ENCODE data around the gene C8G.

Gene C8G

DNA sequence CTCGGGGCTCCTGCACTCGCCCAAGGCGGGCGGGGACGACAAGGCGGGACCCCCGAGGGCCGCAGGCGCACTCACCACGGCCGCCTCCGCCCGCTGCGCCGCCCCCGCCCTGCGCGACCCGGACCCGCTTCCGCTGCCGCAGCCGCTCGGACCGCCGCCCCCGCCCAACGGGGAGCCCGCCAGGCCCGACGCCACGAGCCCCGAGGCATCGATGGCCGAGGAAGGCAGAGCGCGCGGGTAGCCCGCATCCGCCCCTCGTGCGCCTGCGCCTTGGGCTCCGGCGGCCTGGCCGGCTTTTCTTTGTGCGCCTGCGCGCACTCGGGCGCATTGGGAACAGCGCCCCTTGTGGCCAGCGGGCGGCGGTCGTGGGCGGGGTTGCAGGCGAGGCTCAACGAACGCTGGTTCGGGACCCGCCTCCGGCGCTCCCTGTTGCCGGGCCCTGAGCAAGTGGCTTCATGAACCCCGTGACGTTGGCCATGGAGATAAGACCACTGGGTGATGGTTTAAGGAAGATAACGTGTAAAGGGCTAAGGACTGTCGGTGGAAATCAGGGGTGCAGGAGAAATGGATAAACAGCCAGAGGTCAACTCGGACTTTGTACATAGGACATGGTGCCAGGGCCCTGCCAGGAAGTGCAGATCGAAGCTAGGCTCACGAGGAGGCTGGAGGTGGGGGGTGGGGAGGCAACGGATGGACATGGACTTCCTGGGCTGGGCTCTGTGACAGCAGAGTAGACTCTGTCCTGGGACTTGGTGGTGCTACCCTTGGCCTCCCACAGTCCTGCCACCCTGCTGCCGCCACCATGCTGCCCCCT, at the start of gene C8G, which contains the start of gene FBXW5:
TSS of gene C8G (plus strand) at position 725 of the 814 bp plus-strand sequence. CDS start at position 803, 78 bp downstream.
TSS of gene FBXW5 (minus strand) at position 220 of the 814 bp plus-strand sequence. CDS start 655 bp downstream, outside the sequence.
- DNase-seq (ENCODE audit: low read depth in 2 of 2): peak; percentile 81 to 93

DNA sequence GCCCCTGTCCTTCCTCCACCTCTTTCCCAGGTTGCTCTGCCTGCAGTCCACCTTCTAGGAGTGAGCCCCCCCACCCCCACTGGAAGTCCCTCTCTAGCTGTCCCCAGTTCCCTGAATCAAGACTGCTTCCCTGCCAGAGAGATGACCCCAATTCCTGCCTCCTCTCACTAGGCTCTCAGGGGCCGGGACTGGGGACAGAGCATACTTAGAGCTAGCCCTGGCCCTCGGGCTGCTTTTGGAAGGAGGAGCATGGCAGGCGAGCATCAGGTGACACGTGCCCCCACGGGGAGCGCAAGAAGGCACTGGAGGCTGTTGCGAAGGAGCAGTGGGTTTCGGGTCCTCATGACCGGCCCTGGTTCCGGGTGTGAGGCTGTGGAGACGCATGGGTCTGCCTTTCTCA, 49.0 kb upstream of the C8G start:
- no peak for DNase-seq (ENCODE audit: low read depth in 2 of 2)

DNA sequence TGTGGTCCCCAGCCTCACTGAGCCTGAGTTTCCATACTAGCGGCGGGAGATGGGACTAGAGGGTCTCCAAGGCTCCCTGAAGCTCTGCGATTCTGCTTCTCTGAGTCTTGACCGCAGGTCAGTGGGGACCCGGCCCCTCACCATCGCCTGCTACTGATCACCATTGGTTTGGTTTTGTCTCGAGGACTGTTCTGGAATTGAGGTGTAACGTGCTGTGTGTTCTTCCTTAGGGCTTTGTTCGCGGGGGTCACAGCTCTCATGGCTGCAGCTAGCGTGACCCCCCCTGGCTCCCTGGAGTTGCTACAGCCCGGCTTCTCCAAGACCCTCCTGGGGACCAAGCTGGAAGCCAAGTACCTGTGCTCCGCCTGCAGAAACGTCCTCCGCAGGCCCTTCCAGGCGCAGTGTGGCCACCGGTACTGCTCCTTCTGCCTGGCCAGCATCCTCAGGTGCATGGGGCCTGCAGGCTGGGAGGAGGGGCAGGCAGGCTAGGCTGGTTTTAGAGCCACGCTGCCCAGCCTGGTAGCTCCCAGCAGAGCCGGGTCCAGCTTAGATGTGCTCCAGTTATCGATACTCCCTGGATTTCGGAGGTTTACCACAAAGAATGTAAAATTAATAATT, 46.5 kb upstream of the C8G start:
- DNase-seq (ENCODE audit: low read depth in 2 of 2): no peak

DNA sequence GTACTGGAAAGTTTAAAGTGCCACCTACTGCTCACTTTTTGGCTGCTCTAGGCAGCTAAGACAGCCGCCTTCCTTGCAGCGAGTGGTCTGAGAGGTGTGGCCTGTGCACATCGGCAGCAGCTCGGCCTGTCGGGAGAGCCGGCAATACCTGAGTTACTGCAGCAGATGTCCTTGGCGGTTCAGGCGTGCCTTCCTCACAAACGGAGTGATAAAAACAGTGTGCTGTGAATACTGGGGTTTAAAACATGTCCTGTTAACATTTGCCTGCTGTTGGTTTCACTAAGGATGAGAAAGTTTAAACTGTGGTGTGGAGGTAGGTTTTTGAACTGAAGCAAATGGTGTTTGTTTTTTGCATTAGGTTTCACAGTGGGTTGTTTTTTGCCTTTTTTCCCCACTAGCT, 45.8 kb upstream of the C8G start:
- DNase-seq (ENCODE audit: low read depth in 2 of 2): no peak

DNA sequence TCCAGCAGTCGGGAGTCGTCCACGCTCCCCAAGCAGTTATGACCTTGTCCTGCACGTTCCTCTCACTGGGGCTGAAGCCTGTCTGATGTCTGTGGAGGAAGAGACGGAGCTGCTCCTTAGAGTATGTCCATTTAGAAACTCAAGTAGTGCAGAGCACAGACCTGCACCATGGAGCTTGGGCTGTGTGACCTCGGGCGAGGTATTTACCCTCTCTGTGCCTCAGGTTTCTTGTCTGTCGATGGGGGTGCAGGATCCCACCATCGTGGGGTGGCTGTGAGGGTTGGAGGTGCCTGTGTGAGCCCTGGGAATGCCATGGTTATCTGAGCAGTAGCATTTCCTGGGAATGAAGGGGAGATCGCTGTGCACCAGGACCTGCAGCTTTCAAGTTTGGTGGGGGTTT, 44.5 kb upstream of the C8G start:
- no peak for DNase-seq (ENCODE audit: low read depth in 2 of 2)

DNA sequence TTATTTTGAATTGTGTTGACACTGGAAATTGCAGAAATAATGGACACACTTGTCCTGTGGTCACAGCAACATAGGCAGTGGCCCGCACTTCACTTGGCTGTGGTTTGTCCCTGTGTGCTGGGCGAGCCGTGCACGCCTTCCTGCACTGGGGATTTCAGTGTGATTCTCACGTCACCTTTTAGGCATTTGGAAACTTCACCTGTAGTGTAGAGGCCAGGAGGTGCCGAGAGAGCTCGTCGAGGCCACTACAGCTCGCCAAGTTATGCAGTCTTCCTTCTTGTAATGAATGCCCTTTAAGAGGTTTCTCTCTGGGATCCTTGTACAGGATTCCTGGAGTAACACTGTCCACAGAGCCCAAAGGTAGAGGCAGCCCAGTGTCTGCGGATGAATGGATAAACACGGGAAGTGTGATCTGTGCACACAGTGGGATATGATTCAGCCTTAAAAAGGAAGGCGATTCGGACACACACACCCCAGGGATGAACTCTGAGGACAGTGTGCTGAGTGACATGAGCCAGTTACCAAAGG, 44.0 kb upstream of the C8G start:
- no peak for DNase-seq (ENCODE audit: low read depth in 2 of 2)

DNA sequence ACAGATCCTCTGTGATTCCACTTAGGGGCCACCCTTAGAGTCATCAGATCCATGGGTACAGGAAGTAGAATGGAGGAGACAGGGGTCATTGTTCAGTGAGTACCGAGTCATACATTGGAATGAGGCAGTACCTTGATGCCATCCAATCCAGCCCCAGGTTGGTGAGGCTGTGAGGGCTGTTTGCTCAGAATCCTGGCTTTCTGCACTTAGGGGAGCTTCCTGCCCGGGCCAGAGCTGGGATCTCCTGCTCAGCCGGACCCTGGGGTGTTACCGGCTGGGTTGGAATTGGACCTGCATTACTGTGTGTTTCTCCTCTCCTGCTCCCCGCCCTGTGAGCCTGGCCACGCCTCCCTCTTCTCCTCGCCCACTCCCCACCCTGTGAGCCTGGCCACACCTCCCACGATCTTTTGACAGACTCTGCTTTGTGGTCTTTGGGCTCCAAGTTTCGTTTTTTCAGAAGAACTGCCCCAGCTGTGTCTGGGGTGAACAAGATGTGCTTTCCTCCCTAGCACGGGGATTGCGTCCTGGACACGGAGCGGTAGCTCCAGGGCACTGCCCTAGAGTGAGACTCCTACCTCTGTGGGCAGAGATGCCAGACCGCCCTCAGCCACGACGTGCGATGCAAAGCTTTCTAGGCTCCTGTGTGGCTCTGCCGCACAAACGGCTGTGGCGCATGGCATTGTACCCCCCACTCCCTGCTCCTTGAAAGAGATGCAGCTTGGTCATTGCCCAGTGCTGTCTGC, 43.4 kb upstream of the C8G start:
- DNase-seq (ENCODE audit: low read depth in 2 of 2): peak; percentile 62 to 74

DNA sequence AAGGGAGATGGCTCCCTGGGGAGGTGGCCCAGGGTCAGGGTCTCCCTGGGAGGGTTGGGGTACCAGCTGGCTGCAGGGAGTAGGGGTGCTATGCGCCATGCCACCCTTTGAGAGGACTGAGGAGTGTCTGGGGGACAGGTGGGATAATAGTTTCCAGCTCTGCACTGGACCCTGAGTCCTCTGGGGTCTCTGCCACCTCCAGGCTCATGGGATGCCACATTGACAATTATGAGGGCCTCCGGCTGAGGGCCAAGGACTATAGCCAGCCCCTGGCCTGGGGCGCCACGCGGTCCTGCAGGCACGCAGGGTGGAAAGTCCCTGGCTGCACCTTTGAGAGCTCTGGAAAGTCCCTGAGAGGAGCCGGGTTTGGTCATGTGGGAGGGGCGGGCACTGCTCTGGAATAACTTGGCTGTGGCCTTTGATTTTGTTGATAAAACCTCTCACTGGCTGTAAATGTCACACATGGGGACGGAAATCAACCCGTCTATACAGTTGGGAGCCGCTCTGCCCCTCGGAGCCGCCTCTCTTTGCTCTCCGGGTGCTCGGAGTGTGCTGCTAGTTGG, 42.7 kb upstream of the C8G start:
- peak; percentile 63 to 82 for DNase-seq (ENCODE audit: low read depth in 2 of 2)

DNA sequence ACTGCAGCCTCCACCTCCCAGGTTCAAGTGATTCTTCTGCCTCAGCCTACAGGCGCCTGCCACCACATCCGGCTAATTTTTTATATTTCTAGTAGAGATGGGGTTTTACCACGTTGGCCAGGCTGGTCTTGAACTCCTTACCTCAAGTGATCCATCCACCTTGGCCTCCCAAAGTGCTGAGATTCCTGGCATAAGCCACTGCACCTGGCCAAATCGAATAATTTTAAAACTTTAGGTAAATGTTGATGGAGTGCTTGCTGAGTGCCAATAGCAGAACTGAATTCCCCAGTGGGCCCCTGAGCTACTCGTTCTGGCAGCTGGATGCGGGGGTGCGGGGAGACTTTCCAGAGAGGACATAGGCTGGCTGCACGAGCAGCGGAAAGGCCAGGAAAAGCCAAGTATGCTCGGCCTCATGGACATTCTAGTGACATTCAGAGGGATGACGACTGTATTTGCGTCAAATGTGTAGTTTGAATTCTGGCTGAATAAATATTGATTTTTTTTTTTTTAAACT, 41.9 kb upstream of the C8G start:
- no peak for DNase-seq (ENCODE audit: low read depth in 2 of 2)

DNA sequence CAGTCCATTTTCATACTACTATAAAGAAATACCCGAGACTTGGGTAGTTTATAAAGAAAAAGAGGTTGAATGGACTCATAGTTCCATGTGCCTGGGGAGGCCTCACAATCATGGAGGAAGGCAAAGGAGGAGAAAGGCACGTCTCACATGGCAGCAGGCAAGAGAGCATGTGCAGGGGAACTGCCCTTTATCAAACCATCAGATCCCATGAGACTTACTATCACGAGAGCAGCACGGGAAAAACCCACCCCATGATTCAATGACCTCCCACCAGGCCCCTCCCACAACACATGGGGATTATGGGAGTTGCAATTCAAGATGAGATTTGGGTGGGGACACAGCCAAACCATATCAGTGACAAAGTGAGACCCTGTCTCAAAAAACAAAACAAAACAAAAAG, 38.8 kb upstream of the C8G start:
- DNase-seq (ENCODE audit: low read depth in 2 of 2): no peak

DNA sequence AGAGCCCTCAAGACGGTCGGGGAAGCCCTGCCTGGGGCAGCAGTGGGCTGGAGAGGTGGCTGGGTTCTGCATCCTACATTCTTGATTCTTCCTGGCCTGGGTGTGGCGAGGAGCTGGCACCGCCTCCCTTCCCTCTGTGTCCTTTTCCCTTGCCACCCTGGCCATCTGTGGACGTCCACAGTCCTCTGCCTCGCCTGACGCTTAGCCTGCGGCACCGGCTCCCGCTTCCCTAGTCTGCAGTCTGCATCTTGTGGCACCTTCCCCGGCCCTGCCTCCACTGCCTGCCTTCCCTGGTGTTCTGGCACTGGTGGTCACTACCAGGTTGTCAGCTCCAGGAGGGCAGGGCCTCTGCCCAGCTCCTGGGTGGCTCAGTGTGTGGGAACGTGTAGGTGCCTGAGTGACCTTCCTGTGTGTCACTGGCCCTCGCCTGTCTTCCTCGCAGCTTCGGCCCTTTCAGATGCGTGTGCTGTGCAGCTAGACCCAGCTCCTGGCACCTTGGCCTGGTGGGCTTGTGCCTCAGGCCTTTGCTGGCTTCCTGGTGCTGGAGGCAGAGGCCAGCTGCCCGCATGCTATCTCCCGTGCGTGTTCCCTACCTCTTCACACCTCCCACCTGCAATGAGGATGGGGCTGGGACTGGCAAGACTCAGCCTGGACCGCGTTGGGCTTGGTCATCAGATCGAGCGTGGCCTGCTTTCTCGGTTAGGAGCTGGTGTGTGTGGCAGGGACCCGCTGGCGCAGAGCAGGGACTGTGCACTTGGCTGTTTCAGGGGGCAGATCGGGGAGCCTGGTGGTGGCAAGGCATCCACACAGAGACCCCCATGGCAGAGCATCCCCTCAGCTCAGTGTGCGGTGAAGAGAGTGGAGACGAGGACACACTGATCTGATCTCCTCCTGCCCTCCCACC, 37.8 kb upstream of the C8G start:
- no peak for DNase-seq (ENCODE audit: low read depth in 2 of 2)

DNA sequence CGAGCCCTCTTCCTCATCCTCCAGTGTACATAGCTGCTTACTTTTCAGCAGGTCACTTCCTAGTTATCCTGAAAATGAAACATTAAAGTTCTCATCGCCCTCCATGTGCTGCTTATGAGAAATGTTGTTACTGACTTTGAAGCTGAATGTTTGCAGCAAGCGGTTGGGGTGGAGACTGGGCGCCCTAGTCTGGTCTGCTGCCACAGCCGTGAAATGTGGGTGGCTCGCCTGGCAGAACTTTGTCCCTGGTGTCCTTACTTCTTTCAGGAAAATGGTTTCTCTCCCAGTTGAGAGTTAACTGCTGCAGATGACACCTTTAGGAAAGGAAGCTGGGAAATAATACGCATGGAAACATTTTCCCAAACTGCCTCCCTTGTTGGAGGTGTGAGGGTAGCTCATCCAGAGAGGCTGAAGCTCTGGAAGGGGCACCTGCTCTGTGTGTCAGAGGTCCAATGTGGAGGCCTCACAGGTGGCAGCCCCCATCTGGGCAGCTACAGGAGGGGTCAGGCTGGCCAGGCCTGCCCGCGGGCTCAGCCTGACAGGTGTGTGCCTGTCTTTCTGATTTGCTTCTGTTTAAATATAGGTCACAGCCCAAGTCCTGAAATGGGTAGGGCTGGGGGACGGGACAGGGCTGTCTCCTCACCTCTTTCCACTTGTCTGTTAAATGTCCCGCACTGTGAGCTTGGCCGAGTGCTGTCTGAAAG, 34.7 kb upstream of the C8G start:
- DNase-seq (ENCODE audit: low read depth in 2 of 2): no peak

DNA sequence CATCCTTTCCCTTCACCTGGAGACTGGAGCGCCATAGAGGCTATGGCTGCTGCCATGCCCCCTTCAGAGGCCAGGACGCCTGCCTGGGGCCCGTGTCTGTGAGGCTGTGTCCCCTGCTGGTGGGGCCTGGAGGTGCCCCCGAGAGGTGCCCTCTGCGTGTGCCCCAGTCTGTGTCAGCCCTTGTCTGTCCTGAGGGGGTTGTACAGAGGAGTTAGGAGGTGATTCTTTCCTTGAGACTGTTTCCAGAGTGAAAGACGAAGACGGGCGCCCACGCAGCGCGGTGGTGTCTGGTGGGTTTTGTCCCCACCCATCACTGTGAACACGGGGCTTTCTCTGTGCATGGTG, 34.2 kb upstream of the C8G start:
- no peak for DNase-seq (ENCODE audit: low read depth in 2 of 2)

DNA sequence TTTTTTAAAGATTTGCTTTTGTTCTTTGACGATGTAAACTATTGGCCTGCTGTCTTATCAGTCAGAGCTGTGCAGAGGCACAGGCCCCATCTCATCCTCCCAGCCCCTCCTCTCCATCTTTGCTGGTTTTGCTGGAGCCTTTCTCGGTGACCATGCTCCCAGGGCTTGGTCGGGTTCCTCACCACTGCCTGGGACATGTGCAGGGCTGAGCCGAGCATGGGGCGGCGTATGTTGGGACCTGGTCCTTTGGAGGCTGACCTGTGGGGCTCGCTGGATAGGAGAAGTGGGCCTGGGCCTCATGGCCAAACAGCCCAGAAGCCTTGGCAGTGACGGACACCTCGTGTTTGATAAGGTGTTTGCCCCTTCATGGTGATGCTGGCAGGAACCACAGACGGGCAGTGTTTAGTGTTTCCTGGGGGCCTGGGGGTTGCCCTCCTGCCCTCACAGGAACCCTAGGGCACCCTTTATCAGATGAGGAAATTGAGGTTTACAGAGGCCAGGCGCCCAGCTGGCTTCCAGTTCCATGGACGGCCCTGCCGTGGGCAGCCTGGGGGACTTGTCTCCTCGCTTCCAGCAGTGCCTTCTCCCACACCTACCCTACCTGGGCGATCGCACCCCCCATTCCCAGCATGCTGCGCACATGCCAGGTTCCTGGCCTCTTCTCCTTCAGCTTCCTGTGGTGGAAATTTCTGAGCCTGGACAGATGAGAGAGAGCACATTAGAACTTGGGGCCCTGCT, 31.2 kb upstream of the C8G start:
- no peak for DNase-seq (ENCODE audit: low read depth in 2 of 2)

DNA sequence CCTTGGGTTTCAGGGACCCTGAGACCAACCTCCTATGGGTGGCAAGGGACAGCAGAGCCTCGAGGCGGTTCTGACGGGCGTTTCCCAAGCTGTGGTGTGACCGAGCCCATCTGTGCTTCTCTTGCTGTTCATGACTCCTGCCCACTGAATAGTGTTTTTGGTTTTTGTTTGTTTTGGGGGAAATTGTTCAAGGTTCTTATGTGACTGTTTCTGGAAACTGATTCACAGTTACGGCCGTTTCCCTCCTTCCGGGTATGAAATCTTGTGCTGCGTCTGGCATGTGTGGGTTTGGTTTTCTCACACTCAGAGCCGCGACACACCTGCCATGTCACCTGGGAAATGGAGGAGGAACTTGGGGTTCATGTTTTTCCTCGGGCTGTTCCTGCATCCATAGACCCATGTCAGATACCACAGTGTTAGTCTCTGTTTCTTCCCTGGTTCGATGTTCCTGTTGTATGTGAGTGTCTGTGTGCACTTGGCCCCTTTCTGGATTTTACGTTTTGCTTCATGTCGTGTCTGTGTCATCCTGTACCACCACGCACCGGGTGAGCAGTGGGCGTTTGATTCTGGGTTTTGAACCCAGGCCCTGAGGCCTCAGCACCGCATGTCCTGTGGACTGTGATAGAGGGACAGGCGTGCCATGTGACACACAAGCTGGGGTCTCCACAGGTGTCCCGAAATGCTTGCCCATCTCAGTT, 29.3 kb upstream of the C8G start:
- no peak for DNase-seq (ENCODE audit: low read depth in 2 of 2)

DNA sequence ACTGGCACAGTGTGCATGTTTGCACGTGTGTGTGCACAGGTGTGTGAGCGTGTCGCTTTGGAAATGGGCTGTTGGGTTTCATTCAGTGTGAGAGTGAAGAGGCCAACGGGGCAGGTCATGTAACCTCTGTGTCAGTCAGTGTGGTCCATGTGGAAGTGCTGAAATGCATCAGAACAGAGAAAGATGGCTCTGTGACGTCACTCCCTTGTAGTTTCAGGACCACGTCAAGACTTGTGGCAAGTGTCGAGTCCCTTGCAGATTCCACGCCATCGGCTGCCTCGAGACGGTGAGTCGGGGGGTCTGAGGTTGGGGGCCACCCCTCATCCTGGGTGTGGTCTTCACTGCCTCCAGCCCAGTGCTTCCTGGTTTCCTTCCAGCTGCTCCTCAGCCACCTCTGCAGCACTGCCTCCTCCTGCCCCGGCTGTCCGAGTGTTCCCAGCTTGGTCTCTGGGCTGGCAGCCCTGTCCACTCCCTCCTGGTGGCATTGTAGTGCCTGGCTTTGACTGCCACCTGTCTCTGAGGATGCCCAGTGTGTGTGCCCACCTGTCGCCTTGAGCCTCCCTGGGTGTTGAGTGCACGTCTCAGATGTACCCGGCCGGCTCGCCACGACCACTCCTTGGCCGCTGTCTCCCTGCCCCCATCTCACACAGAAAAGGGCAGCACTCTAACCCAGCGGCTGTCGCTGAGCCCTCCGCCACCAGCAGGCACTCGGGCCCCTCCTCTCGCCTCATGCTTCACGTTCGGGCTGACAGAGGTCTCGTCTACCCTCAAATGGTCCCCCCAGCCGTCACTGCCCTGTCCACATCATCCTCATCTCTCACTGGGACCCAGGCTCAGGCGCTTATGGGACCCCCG, 28.5 kb upstream of the C8G start:
- no peak for DNase-seq (ENCODE audit: low read depth in 2 of 2)

DNA sequence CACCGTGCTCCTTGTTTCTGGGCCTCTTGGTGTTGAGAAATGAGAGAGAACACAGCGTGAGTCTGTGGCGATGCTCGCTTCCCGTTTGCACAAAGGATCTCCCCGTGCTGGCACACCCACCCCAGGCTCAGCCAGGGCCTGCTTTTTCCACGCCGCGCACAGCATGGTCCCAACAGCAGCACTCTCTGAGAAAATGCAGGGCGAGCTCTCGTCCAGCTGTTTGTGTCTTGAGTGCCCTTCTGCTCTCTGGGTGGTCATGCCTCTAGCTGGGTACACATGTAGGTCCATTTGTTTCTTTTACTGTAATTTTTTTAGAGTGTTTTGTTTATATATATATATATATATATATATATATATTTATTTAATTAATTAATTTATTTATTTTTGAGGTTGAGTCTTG, 27.1 kb upstream of the C8G start:
- DNase-seq (ENCODE audit: low read depth in 2 of 2): no peak

DNA sequence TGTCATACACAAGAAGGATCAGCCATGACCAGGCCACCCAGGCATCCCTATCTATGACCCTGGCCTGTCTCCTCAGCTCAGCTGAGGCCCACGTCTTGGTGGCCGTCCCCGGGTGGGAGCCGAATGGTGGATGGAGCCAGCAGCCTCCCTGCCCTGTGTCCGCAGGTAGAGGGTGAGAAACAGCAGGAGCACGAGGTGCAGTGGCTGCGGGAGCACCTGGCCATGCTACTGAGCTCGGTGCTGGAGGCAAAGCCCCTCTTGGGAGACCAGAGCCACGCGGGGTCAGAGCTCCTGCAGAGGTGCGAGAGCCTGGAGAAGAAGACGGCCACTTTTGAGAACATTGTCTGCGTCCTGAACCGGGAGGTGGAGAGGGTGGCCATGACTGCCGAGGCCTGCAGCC, 25.0 kb upstream of the C8G start:
- no peak for DNase-seq (ENCODE audit: low read depth in 2 of 2)
